ENCODE results near the gene RPRML. TPM values are rescaled to one million over a fixed set of nuclear protein-coding genes. Genes with fewer than 3 reads are reported as not detected.

RPRML gene
- total RNA-seq, 1 experiment from 2014 or later = 0.54 TPM

- DNase-seq (ENCODE audit: low read depth, low spot score) = no peak
- H3K4me1 ChIP-seq (ENCODE audit: control insufficient read depth, insufficient read depth, low read length) = no peaks in the 10 kb centered on the region; the same call in 1 of the 2 replicates
- peak overlapping the region in 1 of 2 experiments; percentile 48; a peak in 2 of 4 replicates for H3K4me3 ChIP-seq (ENCODE audit: low read depth in 2 of 2, low read length in 2 of 2)
- H3K27ac ChIP-seq (ENCODE audit: low read length) = no peak overlapping the region
- no TSS peak for BruUV-seq (replicated peaks)
- TF ChIP-seq POLR2AphosphoS5 (IDR thresholded peaks at IDR 0.05; ENCODE audit: low read depth, low read length) = no peak
- no peak for TF ChIP-seq CTCF (IDR thresholded peaks at IDR 0.05)
- no peak for TF ChIP-seq TCF7L2 (IDR thresholded peaks at IDR 0.05; ENCODE audit: low read depth, low read length)
- no peak for TF ChIP-seq SIN3A (IDR thresholded peaks at IDR 0.05; ENCODE audit: borderline replicate concordance, insufficient read depth, low read depth, low read length)
- no peak for TF ChIP-seq REST (IDR thresholded peaks at IDR 0.05; ENCODE audit: insufficient read depth in 1 of 2, low read depth in 2 of 2, low read length in 1 of 2)
- H3K9me3 ChIP-seq (ENCODE audit: control insufficient read depth, insufficient read depth, low read depth, low read length) = no peaks in the 10 kb centered on the region
- POLR2A ChIA-PET = interaction anchor here (0.6 kb wide), 2 partner anchors 81 to 191 kb away, joined by 3 to 6 read pairs; no protein-coding TSS in a partner anchor
- CTCF ChIA-PET = interaction anchor here (0.6 kb wide), 1 partner anchor 94 kb away, joined by 7 read pairs; no protein-coding TSS in a partner anchor
- no peaks in the 10 kb centered on the region for H3K36me3 ChIP-seq (ENCODE audit: control insufficient read depth, insufficient read depth, low read length)
- H3K27me3 ChIP-seq (ENCODE audit: control insufficient read depth, insufficient read depth, low read length) = peaks cover 2% of the 10 kb centered on the region; the same call in 1 of the 2 replicates
- intact Hi-C loops (cut with micrococcal nuclease; ENCODE audit: unreplicated experiment) = no loop called here
- in situ Hi-C loops (cut with HindIII; ENCODE audit: low pct_unique_long_range_greater_than_20kb, low sequenced_read_pairs) = no loop called here
- no peak for ATAC-seq
Measured at GRCh38 chr17:46977750-46978488, 1.1 kb downstream of the RPRML start.

- H3K4me3 ChIP-seq (ENCODE audit: low read depth in 2 of 2, low read length in 2 of 2) = no peak overlapping the region
- intact Hi-C loops (cut with micrococcal nuclease; ENCODE audit: unreplicated experiment) (no loop called here), in situ Hi-C loops (cut with HindIII; ENCODE audit: low pct_unique_long_range_greater_than_20kb, low sequenced_read_pairs) (no loop called here)
- peaks cover 2% of the 10 kb centered on the region; the same call in 1 of the 2 replicates for H3K27me3 ChIP-seq (ENCODE audit: control insufficient read depth, insufficient read depth, low read length)
- ChIA-PET POLR2A (interaction anchor here (0.6 kb wide), 1 partner anchor 192 kb away, joined by 6 read pairs; no protein-coding TSS in a partner anchor), CTCF (interaction anchor here (0.6 kb wide), 1 partner anchor 94 kb away, joined by 7 read pairs; no protein-coding TSS in a partner anchor)
- DNase-seq (ENCODE audit: low read depth, low spot score) (no peak), ATAC-seq (peak; percentile 90)
- BruUV-seq (replicated peaks) = no TSS peak
- no peak overlapping the region for H3K27ac ChIP-seq (ENCODE audit: low read length)
- TF ChIP-seq POLR2AphosphoS5 (IDR thresholded peaks at IDR 0.05; ENCODE audit: low read depth, low read length) (no peak), TCF7L2 (IDR thresholded peaks at IDR 0.05; ENCODE audit: low read depth, low read length) (no peak), CTCF (IDR thresholded peaks at IDR 0.05) (peak; percentile 38; the same call in 1 of the 2 replicates), REST (IDR thresholded peaks at IDR 0.05; ENCODE audit: insufficient read depth in 1 of 2, low read depth in 2 of 2, low read length in 1 of 2) (no peak), SIN3A (IDR thresholded peaks at IDR 0.05; ENCODE audit: borderline replicate concordance, insufficient read depth, low read depth, low read length) (no peak)
- H3K9me3 ChIP-seq (ENCODE audit: control insufficient read depth, insufficient read depth, low read depth, low read length) = no peaks in the 10 kb centered on the region
- H3K4me1 ChIP-seq (ENCODE audit: control insufficient read depth, insufficient read depth, low read length) = peaks cover 3% of the 10 kb centered on the region; the same call in 1 of the 2 replicates
- no peaks in the 10 kb centered on the region for H3K36me3 ChIP-seq (ENCODE audit: control insufficient read depth, insufficient read depth, low read length)
Measured at GRCh38 chr17:46977348-46977747, 1.7 kb downstream of the RPRML start.

Data from Panc1 (cell line).